PC-3 (cell line): Measurements from ENCODE around the gene SLC36A3. TPM values are rescaled to one million over a fixed set of nuclear protein-coding genes. Genes with fewer than 3 reads are reported as not detected.

ENCODE experiments used
- total RNA-seq: library from RNA; depleted of rRNA; stranded (reverse); fragments of >200 nt; gene quantifications from 2 replicates; pipeline ENCODE4 v1.2.3, GENCODE V29; 2014; rRNA removed

The SLC36A3 gene
- total RNA-seq, 1 experiment from 2014 or later = not detected

Other genes starting within 250 kb of the SLC36A3 start
- 90.0 and 139 TPM in 2 replicates for gene TNIP1, start 222.7 kb downstream of the SLC36A3 start, total RNA-seq
- 122 and 131 TPM in 2 replicates for gene ANXA6, start 146.0 kb downstream of the SLC36A3 start, total RNA-seq
- gene CCDC69, start 79.7 kb downstream of the SLC36A3 start, total RNA-seq = 19.2 and 26.4 TPM in 2 replicates
- 78.3 and 90.2 TPM in 2 replicates for gene GM2A, start 50.6 kb downstream of the SLC36A3 start, total RNA-seq
- gene SLC36A2, start 43.8 kb upstream of the SLC36A3 start, total RNA-seq = not detected in 2 replicates
- gene SLC36A1, start 143.8 kb upstream of the SLC36A3 start, total RNA-seq = 3.6 and 5.7 TPM in 2 replicates